K562 (cell line): ENCODE results near the gene DAO.

ENCODE experiments used
- BMI1 ChIP-seq: fragments of 150-350 bp; IDR thresholded peaks from 2 replicates; pipeline ENCODE4 v1.6.1; 2014; ENCODE audit warnings: low read length
- CTCF ChIP-seq, 3 experiments: IDR thresholded peaks in 2 of 3; conservative IDR thresholded peaks in 1 of 3; 2 replicates each; pipeline ENCODE4 v1.5.1; 2011 to 2012; ENCODE audit warnings: low read length in 3 of 3, mild to moderate bottlenecking in 3 of 3, control low read depth in 2 of 3, improper control_type of control experiment in 1 of 3, inconsistent platforms in 1 of 3, low read depth in 1 of 3, mixed read lengths in 1 of 3, moderate library complexity in 1 of 3; ENCODE audit not compliant: insufficient read depth in 2 of 3
- HDAC8 ChIP-seq: fragments of 450-650 bp; IDR thresholded peaks from 2 replicates; pipeline ENCODE4 v1.6.1; 2016; ENCODE audit warnings: mild to moderate bottlenecking, missing genetic modification characterization, moderate library complexity, missing compliant biosample characterization
- NCOA1 ChIP-seq: fragments of 450-650 bp; IDR thresholded peaks from 2 replicates; pipeline ENCODE4 v1.6.1; 2016; ENCODE audit warnings: low read depth
- RAD21 ChIP-seq, 2 experiments: fragments of 250-450 bp in 1 of 2; fragments of 450-650 bp in 1 of 2; sonication (Bioruptor Pico) in 1 of 2; formaldehyde crosslinking in 1 of 2; IDR thresholded peaks in 1 of 2; conservative IDR thresholded peaks in 1 of 2; 2 replicates each; pipeline versions ENCODE4 v1.4.0 to v1.8.0; 2020 to 2022; ENCODE audit warnings: mild to moderate bottlenecking in 2 of 2, moderate library complexity in 1 of 2
- SMARCA5 ChIP-seq: fragments of 450-650 bp; IDR thresholded peaks from 2 replicates; pipeline ENCODE4 v1.6.1; 2016
- ZNF274 ChIP-seq: IDR thresholded peaks from 2 replicates; pipeline ENCODE4 v1.6.1; 2011; ENCODE audit warnings: low read depth, mild to moderate bottlenecking, low read length, moderate library complexity, borderline replicate concordance

- TF ChIP-seq ZNF274 (no peak), CTCF (IDR thresholded peaks at IDR 0.05 in 2 of 3, conservative IDR thresholded peaks at IDR 0.05 in 1 of 3; ENCODE audit: insufficient read depth in 2 of 3, low read depth in 1 of 3, low read length in 3 of 3) (peak; percentile 77 to 82 (median 80)), HDAC8 (tag) (no peak), BMI1 (no peak), NCOA1 (no peak), RAD21 (CRISPR knock-in tag; conservative IDR thresholded peaks at IDR 0.05 in 1 of 2, IDR thresholded peaks at IDR 0.05 in 1 of 2) (peak; percentile 28 to 64; a peak in 3 of 4 replicates), SMARCA5 (no peak)
Measured at GRCh38 chr12:108884116-108885012, 4.5 kb downstream of the DAO start.
